BLaER1 treated with 17β-estradiol and CSF1 and Interleukin-3, amounts not matched to agents 10 nM and 100 nM (cell line): ENCODE measurements around the gene RNF32.
A peak's percentile ranks its signal among the peaks of the same experiment; 100 is the strongest.
"Not testable (repeated sequence)": the region's sequence is repeated elsewhere in the genome, so short reads cannot be mapped to it uniquely, and the experiment has no call there.

Source experiments
- H3K27ac ChIP-seq, 11 experiments: shearing (Covaris generic); formaldehyde crosslinking; 2 replicates each; pipeline ENCODE4 v1.8.1; 2022
- H3K27me3 ChIP-seq, 11 experiments: shearing (Covaris generic); formaldehyde crosslinking; 2 replicates each; pipeline ENCODE4 v1.8.1; 2022
- H3K36me3 ChIP-seq, 11 experiments: shearing (Covaris generic); formaldehyde crosslinking; 2 replicates each; pipeline ENCODE4 v1.8.1; 2022
- H3K4me1 ChIP-seq, 10 experiments: shearing (Covaris generic); formaldehyde crosslinking; 2 replicates each; pipeline ENCODE4 v1.8.1; 2022
- H3K4me2 ChIP-seq, 11 experiments: shearing (Covaris generic); formaldehyde crosslinking; 2 replicates each; pipeline ENCODE4 v1.8.1; 2022
- H3K4me3 ChIP-seq, 10 experiments: shearing (Covaris generic); formaldehyde crosslinking; 2 replicates each; pipeline ENCODE4 v1.8.1; 2022
- H3K9ac ChIP-seq, 11 experiments: shearing (Covaris generic); formaldehyde crosslinking; 2 replicates each; pipeline ENCODE4 v1.8.1; 2022
- H3K9me3 ChIP-seq, 11 experiments: shearing (Covaris generic); formaldehyde crosslinking; replicated peaks in 1 of 11; 2 replicates each; pipeline ENCODE4 v1.8.1; 2022
- H4K20me1 ChIP-seq, 11 experiments: shearing (Covaris generic); formaldehyde crosslinking; 2 replicates each; pipeline ENCODE4 v1.8.1; 2022
- Cebpa-rat ChIP-seq, 11 experiments: shearing (Covaris generic); IDR thresholded peaks; 2 replicates each; pipeline ENCODE4 v1.8.1; 2022

Gene RNF32

DNA sequence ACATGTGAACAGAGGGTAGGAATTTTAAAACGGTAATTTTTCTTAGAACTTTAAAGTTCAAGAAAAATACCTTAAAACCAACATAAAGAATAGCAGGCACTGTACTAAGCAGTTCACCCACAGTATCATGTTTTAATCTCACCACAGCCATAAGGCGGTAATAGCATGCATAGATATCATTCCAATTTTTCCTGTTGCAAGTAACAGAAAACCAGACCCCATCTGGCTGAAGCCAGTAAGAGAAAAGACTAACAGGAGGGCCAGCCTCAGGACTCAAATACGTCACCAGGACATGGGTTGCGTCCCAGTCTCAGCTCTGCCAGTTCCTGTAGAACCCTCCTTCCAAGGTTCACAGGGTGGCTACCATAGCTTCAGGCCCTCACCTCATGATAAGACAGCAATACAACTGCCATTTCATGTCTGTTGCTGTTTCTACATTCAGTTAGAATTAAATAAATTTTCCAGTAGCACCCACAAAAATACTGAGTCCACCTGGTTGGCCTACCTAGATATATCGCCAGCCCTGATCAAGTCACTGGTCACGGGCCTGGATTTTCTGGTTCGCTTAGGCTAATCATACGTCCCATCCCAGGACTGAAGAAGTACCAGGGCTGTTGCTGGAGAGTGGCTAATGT, 2.0 kb upstream of the RNF32 start:
- Histone ChIP-seq H3K4me2 (peak overlapping the region in 1 of 11 experiments; percentile 21; a peak in 2 of 22 replicates), H3K27me3 (no peaks in the 10 kb centered on the region), H4K20me1 (no peaks in the 10 kb centered on the region), H3K36me3 (no peaks in the 10 kb centered on the region), H3K27ac (no peak overlapping the region), H3K9ac (no peak overlapping the region), H3K4me1 (peaks cover 4 to 13% (median 7%) of the 10 kb centered on the region in 10 experiments; a peak in 13 of 20 replicates), H3K4me3 (no peak overlapping the region), H3K9me3 (peaks cover 11 to 29% (median 20%) of the 10 kb centered on the region in 11 experiments; a peak in 21 of 22 replicates)
- TF ChIP-seq Cebpa-rat (IDR thresholded peaks at IDR 0.05) = no peak

DNA sequence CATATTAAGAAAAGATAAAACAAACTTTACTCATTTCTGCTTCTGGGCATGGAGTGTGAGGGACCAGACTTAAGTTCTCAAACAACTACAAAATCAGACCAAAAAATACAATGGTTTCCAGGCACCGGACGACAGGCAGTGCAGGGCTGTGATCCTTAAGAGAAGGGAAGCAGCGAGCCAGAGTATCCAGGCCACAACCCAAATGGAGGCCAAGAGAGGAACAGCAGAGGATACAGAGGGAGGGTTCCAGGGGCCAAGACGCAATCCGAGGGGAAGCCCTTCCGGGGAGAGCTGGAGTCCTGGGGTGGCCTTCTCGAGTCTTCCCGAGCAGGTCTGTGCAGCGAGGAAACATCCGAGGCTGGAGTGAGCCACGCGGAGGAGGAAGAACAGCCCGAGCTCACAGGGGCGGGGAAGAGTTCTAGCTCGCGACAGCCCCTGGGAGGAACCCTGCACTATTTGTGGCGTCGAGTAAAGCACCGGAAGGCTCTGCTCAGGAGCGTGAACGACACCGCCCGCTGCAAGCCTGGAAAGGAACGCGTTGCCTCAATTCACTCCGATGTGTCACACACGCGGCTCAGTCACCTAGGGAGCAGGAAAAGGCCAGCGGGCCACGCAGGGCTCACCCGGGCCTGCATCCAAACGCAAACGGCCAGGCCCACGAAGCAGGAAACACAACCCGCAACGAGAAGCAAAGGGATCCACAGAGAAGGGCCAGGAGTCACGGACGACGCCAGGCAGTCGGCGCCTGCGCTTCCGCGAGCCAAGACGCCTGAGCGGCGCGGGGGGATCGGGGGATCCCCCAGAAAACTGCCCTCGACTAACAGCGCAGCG, 933 bp upstream of the RNF32 start:
- TF ChIP-seq Cebpa-rat (IDR thresholded peaks at IDR 0.05) = no peak
- peak overlapping the region; percentile 32 to 86 (median 73); a peak in 20 of 22 replicates for H3K27ac ChIP-seq
- peak overlapping the region; percentile 59 to 75 (median 64) for H3K4me3 ChIP-seq
- no peaks in the 10 kb centered on the region for H3K27me3 ChIP-seq
- peaks cover 11 to 29% (median 20%) of the 10 kb centered on the region in 11 experiments; a peak in 21 of 22 replicates for H3K9me3 ChIP-seq
- H3K4me1 ChIP-seq = peaks cover 4 to 13% (median 7%) of the 10 kb centered on the region in 10 experiments; a peak in 13 of 20 replicates
- no peaks in the 10 kb centered on the region for H3K36me3 ChIP-seq
- peak overlapping the region; percentile 64 to 85 (median 82); a peak in 21 of 22 replicates for H3K9ac ChIP-seq
- H4K20me1 ChIP-seq = no peaks in the 10 kb centered on the region
- H3K4me2 ChIP-seq = peak overlapping the region; percentile 56 to 89 (median 75)

GRCh38 chr7:156640949-156641485, 443 bp downstream of the RNF32 start:
- Histone ChIP-seq H3K27ac (peak overlapping the region; percentile 75 to 86 (median 81)), H3K27me3 (no peaks in the 10 kb centered on the region), H3K4me1 (peaks cover 4 to 13% (median 7%) of the 10 kb centered on the region in 10 experiments; a peak in 13 of 20 replicates), H4K20me1 (no peaks in the 10 kb centered on the region), H3K9me3 (peaks cover 11 to 29% (median 20%) of the 10 kb centered on the region in 11 experiments; a peak in 21 of 22 replicates), H3K4me2 (peak overlapping the region; percentile 59 to 86 (median 71)), H3K4me3 (peak overlapping the region; percentile 59 to 75 (median 64)), H3K9ac (peak overlapping the region; percentile 74 to 85 (median 82)), H3K36me3 (no peaks in the 10 kb centered on the region)
- no peak for TF ChIP-seq Cebpa-rat (IDR thresholded peaks at IDR 0.05)

- Histone ChIP-seq H4K20me1 (no peaks in the 10 kb centered on the region), H3K36me3 (no peaks in the 10 kb centered on the region), H3K4me3 (no peak overlapping the region), H3K4me2 (no peak overlapping the region), H3K27ac (no peak overlapping the region), H3K9ac (no peak overlapping the region), H3K9me3 (peaks cover 11 to 29% (median 20%) of the 10 kb centered on the region in 11 experiments; a peak in 21 of 22 replicates), H3K4me1 (peaks cover 4 to 13% (median 7%) of the 10 kb centered on the region in 10 experiments; a peak in 13 of 20 replicates), H3K27me3 (no peaks in the 10 kb centered on the region)
- no peak for TF ChIP-seq Cebpa-rat (IDR thresholded peaks at IDR 0.05)
These were observed 1.9 kb downstream of the RNF32 start for GRCh38 chr7:156642306-156643045.

- not testable (repeated sequence) for H3K9ac ChIP-seq, H3K27ac ChIP-seq, H3K9me3 ChIP-seq, H3K4me3 ChIP-seq, H3K36me3 ChIP-seq, H3K4me1 ChIP-seq, H3K4me2 ChIP-seq, H4K20me1 ChIP-seq, H3K27me3 ChIP-seq
These were observed 6.8 kb downstream of the RNF32 start for GRCh38 chr7:156647330-156647729.

- H3K27ac ChIP-seq = no peak overlapping the region
- TF ChIP-seq Cebpa-rat (IDR thresholded peaks at IDR 0.05) = no peak
- H3K27me3 ChIP-seq = no peaks in the 10 kb centered on the region
- H3K4me3 ChIP-seq = no peak overlapping the region
- peaks cover 0 to 8% (median 6%) of the 10 kb centered on the region in 10 experiments; a peak in 13 of 20 replicates for H3K4me1 ChIP-seq
- H3K36me3 ChIP-seq = no peaks in the 10 kb centered on the region
- H3K9me3 ChIP-seq = no peaks in the 10 kb centered on the region; a peak in 1 of 22 replicates
- no peak overlapping the region for H3K9ac ChIP-seq
- H4K20me1 ChIP-seq = no peaks in the 10 kb centered on the region
- no peak overlapping the region for H3K4me2 ChIP-seq
These were observed 9.5 kb downstream of the RNF32 start for GRCh38 chr7:156650042-156650441.

DNA sequence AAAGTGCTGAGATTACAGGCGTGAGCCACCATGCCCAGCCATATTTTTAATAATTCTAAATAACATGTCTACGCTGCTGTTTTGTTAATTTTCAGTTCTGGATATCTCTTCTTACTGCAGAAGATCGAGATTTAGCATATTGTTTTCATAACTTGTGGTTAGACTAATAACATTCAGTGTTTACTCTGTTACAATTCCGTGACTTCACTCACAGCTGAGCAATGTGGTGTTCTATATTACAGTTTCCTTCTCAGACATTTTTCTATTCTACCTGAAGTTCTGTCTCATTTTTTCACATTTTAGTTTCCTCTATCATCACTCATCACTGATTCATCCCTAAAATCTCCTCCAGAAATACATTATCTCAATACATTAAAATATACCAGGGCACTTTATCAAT, 10.9 kb downstream of the RNF32 start:
- no peak overlapping the region for H3K27ac ChIP-seq
- H3K27me3 ChIP-seq = no peaks in the 10 kb centered on the region
- TF ChIP-seq Cebpa-rat (IDR thresholded peaks at IDR 0.05) = no peak
- H3K36me3 ChIP-seq = no peaks in the 10 kb centered on the region
- peaks cover 0 to 23% (median 17%) of the 10 kb centered on the region in 10 experiments; a peak in 16 of 20 replicates for H3K4me1 ChIP-seq
- no peaks in the 10 kb centered on the region; a peak in 1 of 22 replicates for H3K9me3 ChIP-seq
- H4K20me1 ChIP-seq = no peaks in the 10 kb centered on the region
- no peak overlapping the region for H3K4me2 ChIP-seq
- no peak overlapping the region for H3K4me3 ChIP-seq
- H3K9ac ChIP-seq = no peak overlapping the region

DNA sequence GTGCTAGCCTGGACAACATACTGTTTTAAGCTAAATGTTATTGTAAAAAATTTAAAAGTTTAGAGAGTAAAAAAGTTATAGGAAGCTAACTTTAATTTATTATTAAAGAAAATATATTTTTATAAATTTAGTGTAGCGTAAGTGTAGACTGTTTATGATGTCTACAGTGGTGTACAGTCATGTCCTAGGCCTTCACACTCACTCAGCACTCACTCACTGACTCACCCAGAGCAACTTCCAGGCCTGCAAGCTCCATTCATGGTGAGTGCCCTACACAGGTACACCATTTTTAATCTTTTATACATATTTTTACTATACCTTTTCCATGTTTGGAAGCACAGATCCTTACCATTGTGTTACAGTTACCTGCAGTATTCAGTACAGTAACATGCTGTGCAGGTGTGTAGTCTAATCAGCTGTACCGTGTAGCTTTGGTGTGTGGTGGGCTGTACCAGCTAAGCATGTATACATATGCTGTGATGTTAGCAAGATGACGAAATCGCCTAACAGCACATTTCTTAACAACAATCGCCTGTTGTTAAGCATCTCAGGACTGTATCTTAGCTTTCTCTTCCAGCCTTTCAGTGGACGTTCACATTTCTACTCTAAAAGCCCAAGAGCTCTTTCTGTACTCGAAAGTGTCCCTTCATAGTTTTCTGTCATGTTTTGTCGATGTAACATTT, 12.5 kb downstream of the RNF32 start:
- H3K27me3 ChIP-seq = no peaks in the 10 kb centered on the region
- no peak overlapping the region for H3K4me2 ChIP-seq
- no peak overlapping the region for H3K9ac ChIP-seq
- no peaks in the 10 kb centered on the region for H3K9me3 ChIP-seq
- no peak for TF ChIP-seq Cebpa-rat (IDR thresholded peaks at IDR 0.05)
- H3K27ac ChIP-seq = no peak overlapping the region
- H4K20me1 ChIP-seq = no peaks in the 10 kb centered on the region
- H3K36me3 ChIP-seq = no peaks in the 10 kb centered on the region
- H3K4me1 ChIP-seq = peaks cover 0 to 27% (median 22%) of the 10 kb centered on the region in 10 experiments; a peak in 16 of 20 replicates
- no peak overlapping the region for H3K4me3 ChIP-seq
